T-helper 2 cell treated with Interferon-gamma antibody and Interleukin-4, amounts not matched to agents 100 ng/mL and 5 ng/mL, for 36 hours (primary cell): ENCODE measurements around the gene NTSR2. TPM values are rescaled to one million over a fixed set of nuclear protein-coding genes. Genes with fewer than 3 reads are reported as not detected.

ENCODE experiments used
- intact Hi-C: fragments of 100-400 bp; cut with micrococcal nuclease; formaldehyde crosslinking; loops from one replicate; pipeline ENCODE4 v1.15.1; 2023
- total RNA-seq: library from RNA; stranded (reverse); gene quantifications from 2 replicates; pipeline ENCODE4 v1.2.3, GENCODE V29; 2022

The NTSR2 gene
- total RNA-seq, 1 donor from 2014 or later = not detected

GRCh38 chr2:11630855-11631254 lies 39.1 kb downstream of the NTSR2 start:
- intact Hi-C loops = no loop called here

- intact Hi-C loops = no loop called here
These were observed 40.1 kb downstream of the NTSR2 start for GRCh38 chr2:11629851-11630250.

- intact Hi-C loops = no loop called here
These were observed 40.8 kb downstream of the NTSR2 start for GRCh38 chr2:11629215-11629614.

- intact Hi-C loops = no loop called here
These were observed 41.3 kb downstream of the NTSR2 start for GRCh38 chr2:11628675-11629074.

- intact Hi-C loops = no loop called here
These were observed 44.3 kb downstream of the NTSR2 start for GRCh38 chr2:11625671-11626070.

GRCh38 chr2:11624893-11625292 lies 45.1 kb downstream of the NTSR2 start:
- intact Hi-C loops = no loop called here

- intact Hi-C loops = no loop called here
These were observed 47.4 kb downstream of the NTSR2 start for GRCh38 chr2:11622611-11623010.

- intact Hi-C loops = no loop called here
These were observed 48.6 kb downstream of the NTSR2 start for GRCh38 chr2:11621410-11621809.

GRCh38 chr2:11618708-11619062 lies 51.3 kb downstream of the NTSR2 start:
- intact Hi-C loops = no loop called here

GRCh38 chr2:11617984-11618707 lies 51.8 kb downstream of the NTSR2 start:
- intact Hi-C loops = no loop called here

- intact Hi-C loops = no loop called here
These were observed 52.5 kb downstream of the NTSR2 start for GRCh38 chr2:11617527-11617926.

GRCh38 chr2:11616851-11617415 lies 53.1 kb downstream of the NTSR2 start:
- intact Hi-C loops = no loop called here

GRCh38 chr2:11616097-11616687 lies 53.8 kb downstream of the NTSR2 start:
- intact Hi-C loops = no loop called here

GRCh38 chr2:11615209-11615608 lies 54.8 kb downstream of the NTSR2 start:
- intact Hi-C loops = no loop called here

- intact Hi-C loops = no loop called here
These were observed 56.7 kb downstream of the NTSR2 start for GRCh38 chr2:11613297-11613696.

- intact Hi-C loops = no loop called here
These were observed 57.3 kb downstream of the NTSR2 start for GRCh38 chr2:11612553-11613215.

GRCh38 chr2:11611251-11611650 lies 58.7 kb downstream of the NTSR2 start:
- intact Hi-C loops = no loop called here

GRCh38 chr2:11610624-11611242 lies 59.3 kb downstream of the NTSR2 start:
- intact Hi-C loops = no loop called here
